Activated T-cell treated with anti-CD3 and anti-CD28 coated beads, Interleukin-2, amount 50 U/mL, for 1 hour (primary cell): ENCODE measurements around the gene ADAMTS7.

Experiments
- DNase-seq: peaks from one replicate; pipeline ENCODE4 v3.0.0-alpha.2; 2020

Gene ADAMTS7

DNA sequence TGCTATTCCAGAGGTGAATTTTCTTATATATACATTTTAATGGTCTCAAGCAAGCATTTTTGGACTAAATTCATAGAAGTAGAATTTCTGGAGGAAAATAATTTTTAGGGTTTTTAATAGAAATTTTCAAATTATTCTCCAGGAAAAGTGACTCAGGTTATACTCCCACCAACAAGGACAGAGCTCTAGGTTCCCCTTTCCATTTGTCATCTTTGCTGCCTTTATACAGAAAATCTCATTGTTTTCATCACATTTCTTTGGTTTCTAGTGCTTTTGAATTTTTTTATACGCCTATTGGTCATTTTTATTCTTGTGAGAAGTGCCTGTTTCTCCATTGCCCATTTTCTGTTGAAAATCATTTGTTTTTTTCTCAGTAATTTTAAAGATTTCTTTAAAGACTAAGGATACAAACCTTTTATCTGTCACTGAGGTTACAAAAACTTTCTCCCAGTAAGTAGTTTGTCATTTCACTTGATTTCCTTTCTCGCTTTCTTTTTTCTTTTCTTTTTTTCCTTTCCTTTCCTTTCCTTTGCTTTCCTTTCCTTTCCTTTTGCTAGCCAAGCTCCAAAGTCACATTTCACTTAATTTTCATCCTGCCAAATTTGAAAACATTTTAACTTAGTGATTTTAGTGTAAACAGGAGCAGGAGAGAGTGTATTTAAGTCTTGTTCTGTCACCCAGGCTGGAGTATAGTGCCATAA, 93.2 kb downstream of the ADAMTS7 start:
- no peak for DNase-seq

DNA sequence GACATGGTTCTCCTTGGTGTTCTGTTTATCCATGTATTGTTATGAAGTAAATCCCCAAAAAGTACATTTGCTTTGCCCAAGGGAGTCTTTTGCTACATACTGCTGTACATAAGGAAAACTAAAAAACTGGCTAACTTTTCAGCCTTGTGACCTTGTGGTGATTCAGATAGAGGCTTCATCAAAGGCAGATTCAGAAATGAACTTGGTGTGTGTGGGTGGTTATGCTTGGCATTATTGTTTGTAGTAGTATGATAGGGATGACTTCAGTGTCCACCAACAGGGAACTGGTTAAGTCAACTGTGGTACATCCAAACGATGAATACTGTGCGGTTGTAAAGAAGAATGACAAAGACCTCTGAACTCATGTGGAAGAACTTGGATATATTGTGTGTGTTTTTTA, 94.6 kb downstream of the ADAMTS7 start:
- DNase-seq: no peak

DNA sequence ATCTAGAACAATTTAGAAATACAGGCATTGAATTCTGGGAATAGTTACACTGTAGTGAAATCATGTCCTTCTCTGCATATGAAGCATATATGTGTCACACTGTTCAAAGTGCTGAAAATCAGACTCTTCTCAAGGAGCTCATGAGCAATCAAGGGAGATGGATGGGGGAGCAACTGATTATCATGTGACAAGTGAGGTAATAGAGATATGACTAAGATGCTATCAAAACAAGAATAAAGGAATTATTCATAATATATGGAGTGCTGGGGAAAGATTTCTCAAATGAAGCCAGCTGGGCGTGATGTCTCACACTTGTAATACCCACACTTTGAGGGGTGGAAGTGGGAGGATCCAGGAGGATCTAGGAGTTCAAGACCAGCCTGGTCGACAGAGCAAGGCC, 95.3 kb downstream of the ADAMTS7 start:
- DNase-seq: no peak

DNA sequence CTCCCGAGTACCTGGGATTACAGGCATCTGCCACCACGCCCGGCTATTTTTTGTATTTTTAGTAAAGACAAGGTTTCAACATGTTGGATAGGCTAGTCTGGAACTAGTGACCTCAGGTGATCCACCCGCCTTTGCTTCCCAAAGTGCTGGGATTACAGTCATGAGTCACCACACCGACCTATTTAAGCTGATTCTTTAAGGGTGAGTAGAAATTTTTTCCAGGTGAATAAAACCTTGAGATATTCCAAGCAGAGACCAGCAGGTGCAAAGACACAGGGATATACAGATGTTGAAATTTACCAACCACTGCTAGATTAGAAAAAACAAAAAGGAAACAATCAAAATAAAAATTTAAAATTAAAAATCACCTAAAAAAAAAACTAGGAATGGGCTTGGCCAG, 95.8 kb downstream of the ADAMTS7 start:
- no peak for DNase-seq

DNA sequence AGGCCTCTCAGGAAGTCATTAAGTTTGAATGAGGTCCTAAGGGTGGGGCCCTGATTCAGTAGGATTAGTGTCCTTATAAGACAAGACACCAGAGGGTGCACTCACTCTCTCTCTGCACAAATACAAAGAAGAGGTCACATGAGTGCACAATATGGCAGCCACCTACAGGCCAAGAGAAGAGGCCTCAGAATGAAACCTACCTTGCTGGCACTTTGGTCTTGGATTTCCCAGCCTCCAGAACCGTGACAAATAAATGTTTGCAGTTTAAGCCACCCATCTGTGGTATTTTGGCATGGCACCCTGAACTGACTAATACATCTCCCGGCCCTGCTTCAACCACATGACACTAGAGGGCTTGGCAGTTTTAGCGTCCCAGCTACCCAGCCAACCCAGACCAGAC, 96.4 kb downstream of the ADAMTS7 start:
- DNase-seq: no peak

DNA sequence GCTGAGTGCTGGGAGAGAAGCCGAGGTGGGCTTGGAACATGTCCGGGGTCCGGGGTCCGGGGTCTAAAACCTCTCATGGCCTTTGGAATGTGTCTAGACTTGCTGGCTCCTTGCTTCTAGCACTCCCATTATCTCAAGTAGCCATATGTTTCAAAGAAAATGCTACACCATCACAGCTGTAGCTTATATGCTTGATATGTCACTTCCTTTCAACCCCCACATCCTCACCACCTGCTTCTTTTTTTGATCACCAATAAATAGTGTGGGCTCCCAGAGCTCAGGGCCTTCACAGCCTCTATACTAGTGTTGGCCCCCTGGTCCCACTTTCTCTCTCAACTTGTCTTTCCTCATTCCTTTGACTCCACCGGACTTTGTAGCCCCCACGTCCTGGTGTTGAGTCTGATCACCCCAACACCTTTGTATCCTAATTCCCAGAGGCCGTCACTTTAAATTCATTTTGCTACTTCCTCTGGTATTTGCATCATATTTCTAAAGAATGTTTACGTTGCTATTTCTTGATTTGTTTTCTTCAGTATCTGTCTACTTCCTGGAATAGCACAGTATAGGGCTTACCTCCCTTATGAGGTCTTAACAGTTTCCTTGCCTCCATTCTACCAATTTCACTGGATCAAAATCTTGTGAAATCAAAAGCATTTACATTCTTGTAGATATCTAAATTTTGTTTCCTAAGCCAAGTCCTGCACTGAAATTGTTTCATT, 98.3 kb downstream of the ADAMTS7 start:
- no peak for DNase-seq

DNA sequence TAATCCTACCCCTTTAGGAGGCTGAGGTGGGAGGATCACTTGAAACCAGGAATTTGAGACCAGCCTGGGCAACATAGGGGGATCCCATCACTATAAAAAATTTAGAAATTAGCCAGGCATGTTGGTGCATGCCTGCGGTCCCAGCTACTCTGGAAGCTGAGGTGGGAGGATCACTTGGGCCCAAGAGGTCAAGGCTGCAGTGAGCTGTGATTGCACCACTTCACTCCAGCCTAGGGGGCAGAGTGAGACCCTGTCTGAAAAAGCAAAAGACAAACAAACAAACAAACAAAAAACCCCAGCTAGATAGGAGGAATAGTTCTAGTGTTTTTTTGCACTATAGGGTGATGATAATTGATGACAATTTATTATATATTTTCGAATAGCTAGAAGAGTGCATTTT, 99.6 kb downstream of the ADAMTS7 start:
- DNase-seq: no peak

DNA sequence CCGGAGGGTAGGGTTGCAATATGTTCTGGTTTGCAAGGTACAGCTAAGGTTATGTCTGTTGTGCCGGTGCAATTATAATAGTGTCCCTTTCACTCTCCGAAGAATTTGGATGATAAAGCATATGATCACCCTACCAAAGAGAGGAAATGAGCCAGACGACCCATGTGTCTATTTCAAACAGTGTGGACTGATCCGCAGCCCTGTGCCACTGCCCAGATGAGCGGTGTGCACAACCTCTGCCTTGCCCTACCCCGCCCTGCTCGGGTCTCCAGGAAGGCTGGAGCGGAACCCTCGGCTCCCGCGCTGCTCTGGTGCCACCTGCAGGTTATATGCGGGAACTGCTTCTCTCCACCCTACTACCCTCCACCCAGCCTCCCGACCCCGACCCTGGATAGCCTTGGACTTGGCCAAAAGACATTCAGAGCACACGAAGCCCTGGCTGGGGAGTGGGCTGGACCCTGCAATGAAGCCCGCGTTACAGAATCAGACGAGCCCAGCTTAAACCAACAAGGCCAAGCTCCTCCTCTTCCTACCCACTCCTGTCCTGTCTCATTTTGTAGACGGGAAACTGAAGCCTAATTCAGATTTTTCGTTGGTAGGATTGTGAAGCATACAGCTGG, 101.9 kb downstream of the ADAMTS7 start:
- peak; percentile 70 for DNase-seq
